WTC11 (cell line): Measurements from ENCODE around the gene ZNF398.

ENCODE experiments used
- CBFB ChIP-seq: sonication (generic); formaldehyde crosslinking; IDR thresholded peaks from 2 replicates; pipeline ENCODE4 v1.8.1; 2022; ENCODE audit warnings: mild to moderate bottlenecking, low read depth, missing genetic modification reagents
- HMGA2 ChIP-seq: fragments of 250-450 bp; sonication (Bioruptor Pico); IDR thresholded peaks from 2 replicates; pipeline ENCODE4 v1.4.0; 2021; ENCODE audit warnings: mild to moderate bottlenecking, moderate library complexity
- MXD4 ChIP-seq: fragments of 250-450 bp; sonication (Bioruptor Pico); IDR thresholded peaks from 2 replicates; pipeline ENCODE4 v1.8.0; 2021; ENCODE audit warnings: mild to moderate bottlenecking, moderate library complexity, borderline replicate concordance
- NFYB ChIP-seq: sonication (generic); formaldehyde crosslinking; conservative IDR thresholded peaks from 2 replicates; pipeline ENCODE4 v1.8.0; 2022; ENCODE audit warnings: low read depth, missing genetic modification reagents
- NR1H2 ChIP-seq: sonication (generic); formaldehyde crosslinking; IDR thresholded peaks from 2 replicates; pipeline ENCODE4 v1.9.0; 2021; ENCODE audit warnings: mild to moderate bottlenecking, moderate library complexity, missing genetic modification reagents
- PRRX2 ChIP-seq: fragments of 250-450 bp; sonication (Bioruptor Pico); IDR thresholded peaks from 2 replicates; pipeline ENCODE4 v1.8.0; 2021; ENCODE audit warnings: mild to moderate bottlenecking
- SMAD4 ChIP-seq: sonication (generic); formaldehyde crosslinking; IDR thresholded peaks from 2 replicates; pipeline ENCODE4 v1.8.0; 2022; ENCODE audit warnings: mild to moderate bottlenecking, missing genetic modification reagents
- SP1 ChIP-seq: sonication (generic); formaldehyde crosslinking; conservative IDR thresholded peaks from 2 replicates; pipeline ENCODE4 v1.8.1; 2022; ENCODE audit warnings: missing genetic modification reagents
- TCF7 ChIP-seq: sonication (generic); formaldehyde crosslinking; IDR thresholded peaks from 2 replicates; pipeline ENCODE4 v1.8.0; 2022; ENCODE audit warnings: mild to moderate bottlenecking, low read depth, missing genetic modification reagents, moderate library complexity
- ZNF416 ChIP-seq: fragments of 250-450 bp; sonication (Bioruptor Pico); IDR thresholded peaks from 2 replicates; pipeline ENCODE4 v1.9.0; 2021; ENCODE audit warnings: mild to moderate bottlenecking, inconsistent platforms
- TF ChIP-seq, protein P1 (sequence below): fragments of 200-600 bp; IDR thresholded peaks from 2 replicates; pipeline ENCODE4 v1.8.0; 2022; ENCODE audit warnings: antibody characterized with exemption
- TF ChIP-seq, protein P2 (sequence below): sonication (generic); formaldehyde crosslinking; IDR thresholded peaks from 2 replicates; pipeline ENCODE4 v1.8.0; 2022; ENCODE audit warnings: mild to moderate bottlenecking, missing genetic modification reagents
- TF ChIP-seq, protein P3 (sequence below): sonication (generic); formaldehyde crosslinking; IDR thresholded peaks from 2 replicates; pipeline ENCODE4 v1.8.1; 2023; ENCODE audit warnings: mild to moderate bottlenecking, missing genetic modification reagents, moderate library complexity

DNA sequence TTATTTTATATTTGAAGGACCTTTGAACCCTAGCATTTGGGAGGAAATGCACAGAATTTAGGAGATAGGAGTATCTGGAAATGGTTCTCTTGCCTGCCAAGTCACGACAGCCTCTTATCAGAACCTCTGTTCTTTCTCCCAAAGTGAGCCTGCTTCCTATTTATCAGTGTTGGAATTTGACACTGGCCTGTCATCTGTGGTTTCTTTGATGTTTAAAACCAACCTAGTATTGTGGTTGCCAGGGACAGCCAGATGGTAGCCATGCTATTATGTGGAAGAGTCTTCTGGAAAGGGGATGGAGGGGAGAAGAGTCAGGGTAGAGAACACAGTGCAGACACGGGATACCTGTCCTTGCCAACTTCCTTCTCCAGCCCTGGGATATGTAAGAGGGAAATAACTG is 69.1 kb downstream of the ZNF398 start:
- TF ChIP-seq, protein P1, sequence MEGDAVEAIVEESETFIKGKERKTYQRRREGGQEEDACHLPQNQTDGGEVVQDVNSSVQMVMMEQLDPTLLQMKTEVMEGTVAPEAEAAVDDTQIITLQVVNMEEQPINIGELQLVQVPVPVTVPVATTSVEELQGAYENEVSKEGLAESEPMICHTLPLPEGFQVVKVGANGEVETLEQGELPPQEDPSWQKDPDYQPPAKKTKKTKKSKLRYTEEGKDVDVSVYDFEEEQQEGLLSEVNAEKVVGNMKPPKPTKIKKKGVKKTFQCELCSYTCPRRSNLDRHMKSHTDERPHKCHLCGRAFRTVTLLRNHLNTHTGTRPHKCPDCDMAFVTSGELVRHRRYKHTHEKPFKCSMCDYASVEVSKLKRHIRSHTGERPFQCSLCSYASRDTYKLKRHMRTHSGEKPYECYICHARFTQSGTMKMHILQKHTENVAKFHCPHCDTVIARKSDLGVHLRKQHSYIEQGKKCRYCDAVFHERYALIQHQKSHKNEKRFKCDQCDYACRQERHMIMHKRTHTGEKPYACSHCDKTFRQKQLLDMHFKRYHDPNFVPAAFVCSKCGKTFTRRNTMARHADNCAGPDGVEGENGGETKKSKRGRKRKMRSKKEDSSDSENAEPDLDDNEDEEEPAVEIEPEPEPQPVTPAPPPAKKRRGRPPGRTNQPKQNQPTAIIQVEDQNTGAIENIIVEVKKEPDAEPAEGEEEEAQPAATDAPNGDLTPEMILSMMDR, result no peak
- no peak for TF ChIP-seq ZNF416 (CRISPR knock-in tag)
- TF ChIP-seq SP1, result no peak
- TF ChIP-seq, protein P2, sequence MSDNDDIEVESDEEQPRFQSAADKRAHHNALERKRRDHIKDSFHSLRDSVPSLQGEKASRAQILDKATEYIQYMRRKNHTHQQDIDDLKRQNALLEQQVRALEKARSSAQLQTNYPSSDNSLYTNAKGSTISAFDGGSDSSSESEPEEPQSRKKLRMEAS (CRISPR knock-in tag), result no peak
- TF ChIP-seq SMAD4 (CRISPR knock-in tag), result no peak
- no peak for TF ChIP-seq PRRX2
- no peak for TF ChIP-seq NR1H2 (CRISPR knock-in tag)
- TF ChIP-seq NFYB (CRISPR knock-in tag), result no peak
- TF ChIP-seq, protein P3, sequence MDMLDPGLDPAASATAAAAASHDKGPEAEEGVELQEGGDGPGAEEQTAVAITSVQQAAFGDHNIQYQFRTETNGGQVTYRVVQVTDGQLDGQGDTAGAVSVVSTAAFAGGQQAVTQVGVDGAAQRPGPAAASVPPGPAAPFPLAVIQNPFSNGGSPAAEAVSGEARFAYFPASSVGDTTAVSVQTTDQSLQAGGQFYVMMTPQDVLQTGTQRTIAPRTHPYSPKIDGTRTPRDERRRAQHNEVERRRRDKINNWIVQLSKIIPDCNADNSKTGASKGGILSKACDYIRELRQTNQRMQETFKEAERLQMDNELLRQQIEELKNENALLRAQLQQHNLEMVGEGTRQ (CRISPR knock-in tag), result no peak
- no peak for TF ChIP-seq CBFB (CRISPR knock-in tag)
- TF ChIP-seq TCF7 (CRISPR knock-in tag), result no peak
- TF ChIP-seq HMGA2 (CRISPR knock-in tag), result no peak
- TF ChIP-seq MXD4 (CRISPR knock-in tag), result no peak
